ENCODE measurements around the gene PTGR2.
"Not testable (repeated sequence)": the region's sequence is repeated elsewhere in the genome, so short reads cannot be mapped to it uniquely, and the experiment has no call there.

The PTGR2 gene

GRCh38 chr14:73913256-73913655, 61.6 kb downstream of the PTGR2 start:
- H3K27ac ChIP-seq (replicated peaks), result no peak overlapping the region
- TF ChIP-seq, protein P1, sequence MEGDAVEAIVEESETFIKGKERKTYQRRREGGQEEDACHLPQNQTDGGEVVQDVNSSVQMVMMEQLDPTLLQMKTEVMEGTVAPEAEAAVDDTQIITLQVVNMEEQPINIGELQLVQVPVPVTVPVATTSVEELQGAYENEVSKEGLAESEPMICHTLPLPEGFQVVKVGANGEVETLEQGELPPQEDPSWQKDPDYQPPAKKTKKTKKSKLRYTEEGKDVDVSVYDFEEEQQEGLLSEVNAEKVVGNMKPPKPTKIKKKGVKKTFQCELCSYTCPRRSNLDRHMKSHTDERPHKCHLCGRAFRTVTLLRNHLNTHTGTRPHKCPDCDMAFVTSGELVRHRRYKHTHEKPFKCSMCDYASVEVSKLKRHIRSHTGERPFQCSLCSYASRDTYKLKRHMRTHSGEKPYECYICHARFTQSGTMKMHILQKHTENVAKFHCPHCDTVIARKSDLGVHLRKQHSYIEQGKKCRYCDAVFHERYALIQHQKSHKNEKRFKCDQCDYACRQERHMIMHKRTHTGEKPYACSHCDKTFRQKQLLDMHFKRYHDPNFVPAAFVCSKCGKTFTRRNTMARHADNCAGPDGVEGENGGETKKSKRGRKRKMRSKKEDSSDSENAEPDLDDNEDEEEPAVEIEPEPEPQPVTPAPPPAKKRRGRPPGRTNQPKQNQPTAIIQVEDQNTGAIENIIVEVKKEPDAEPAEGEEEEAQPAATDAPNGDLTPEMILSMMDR (IDR thresholded peaks at IDR 0.05; ENCODE audit: insufficient read depth, low read length), result no peak
- no peak for TF ChIP-seq GABPA (IDR thresholded peaks at IDR 0.05; ENCODE audit: low read depth)
- no peak for TF ChIP-seq POLR2AphosphoS5 (IDR thresholded peaks at IDR 0.05; ENCODE audit: low read depth)
- TF ChIP-seq, protein P2, sequence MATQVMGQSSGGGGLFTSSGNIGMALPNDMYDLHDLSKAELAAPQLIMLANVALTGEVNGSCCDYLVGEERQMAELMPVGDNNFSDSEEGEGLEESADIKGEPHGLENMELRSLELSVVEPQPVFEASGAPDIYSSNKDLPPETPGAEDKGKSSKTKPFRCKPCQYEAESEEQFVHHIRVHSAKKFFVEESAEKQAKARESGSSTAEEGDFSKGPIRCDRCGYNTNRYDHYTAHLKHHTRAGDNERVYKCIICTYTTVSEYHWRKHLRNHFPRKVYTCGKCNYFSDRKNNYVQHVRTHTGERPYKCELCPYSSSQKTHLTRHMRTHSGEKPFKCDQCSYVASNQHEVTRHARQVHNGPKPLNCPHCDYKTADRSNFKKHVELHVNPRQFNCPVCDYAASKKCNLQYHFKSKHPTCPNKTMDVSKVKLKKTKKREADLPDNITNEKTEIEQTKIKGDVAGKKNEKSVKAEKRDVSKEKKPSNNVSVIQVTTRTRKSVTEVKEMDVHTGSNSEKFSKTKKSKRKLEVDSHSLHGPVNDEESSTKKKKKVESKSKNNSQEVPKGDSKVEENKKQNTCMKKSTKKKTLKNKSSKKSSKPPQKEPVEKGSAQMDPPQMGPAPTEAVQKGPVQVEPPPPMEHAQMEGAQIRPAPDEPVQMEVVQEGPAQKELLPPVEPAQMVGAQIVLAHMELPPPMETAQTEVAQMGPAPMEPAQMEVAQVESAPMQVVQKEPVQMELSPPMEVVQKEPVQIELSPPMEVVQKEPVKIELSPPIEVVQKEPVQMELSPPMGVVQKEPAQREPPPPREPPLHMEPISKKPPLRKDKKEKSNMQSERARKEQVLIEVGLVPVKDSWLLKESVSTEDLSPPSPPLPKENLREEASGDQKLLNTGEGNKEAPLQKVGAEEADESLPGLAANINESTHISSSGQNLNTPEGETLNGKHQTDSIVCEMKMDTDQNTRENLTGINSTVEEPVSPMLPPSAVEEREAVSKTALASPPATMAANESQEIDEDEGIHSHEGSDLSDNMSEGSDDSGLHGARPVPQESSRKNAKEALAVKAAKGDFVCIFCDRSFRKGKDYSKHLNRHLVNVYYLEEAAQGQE (IDR thresholded peaks at IDR 0.05; ENCODE audit: insufficient replicate concordance, low read depth), result no peak
- no peak for TF ChIP-seq SPI1 (IDR thresholded peaks at IDR 0.05; ENCODE audit: borderline replicate concordance, low read depth)
- no peak overlapping the region for H3K4me3 ChIP-seq (replicated peaks; ENCODE audit: insufficient read depth, low read length)
- H3K27me3 ChIP-seq (ENCODE audit: insufficient read depth, poor library complexity, severe bottlenecking), result no peaks in the 10 kb centered on the region
- no peak for DNase-seq (ENCODE audit: low read depth in 1 of 2, low spot score in 1 of 2)

DNA sequence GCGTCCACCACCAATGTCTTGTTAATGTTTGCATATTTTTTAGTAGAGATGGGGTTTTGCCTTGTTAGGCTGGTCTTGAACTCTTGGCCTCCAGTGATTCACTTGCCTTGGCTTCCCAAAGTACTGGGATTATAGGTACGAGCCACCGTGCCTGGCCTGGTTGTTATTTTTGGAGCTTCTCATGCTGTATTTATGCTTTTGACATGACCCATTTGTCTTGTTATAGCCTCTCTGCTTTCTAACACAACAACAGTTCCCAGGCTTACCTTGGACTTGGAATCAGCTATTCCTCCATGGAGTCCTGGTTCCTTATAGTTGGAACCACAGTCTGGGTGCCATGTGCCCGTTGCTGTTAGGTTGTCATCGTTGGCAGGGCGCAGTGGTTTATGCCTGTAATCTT, 64.7 kb downstream of the PTGR2 start:
- TF ChIP-seq POLR2AphosphoS5 (IDR thresholded peaks at IDR 0.05; ENCODE audit: low read depth), result no peak
- TF ChIP-seq, protein P1 (IDR thresholded peaks at IDR 0.05; ENCODE audit: insufficient read depth, low read length), result no peak
- TF ChIP-seq, protein P2 (IDR thresholded peaks at IDR 0.05; ENCODE audit: insufficient replicate concordance, low read depth), result no peak
- no peak for TF ChIP-seq GABPA (IDR thresholded peaks at IDR 0.05; ENCODE audit: low read depth)
- DNase-seq (ENCODE audit: low read depth in 1 of 2, low spot score in 1 of 2), result no peak
- Histone ChIP-seq H3K27ac (replicated peaks) (no peak overlapping the region), H3K4me3 (replicated peaks; ENCODE audit: insufficient read depth, low read length) (no peak overlapping the region), H3K27me3 (ENCODE audit: insufficient read depth, poor library complexity, severe bottlenecking) (no peaks in the 10 kb centered on the region)

DNA sequence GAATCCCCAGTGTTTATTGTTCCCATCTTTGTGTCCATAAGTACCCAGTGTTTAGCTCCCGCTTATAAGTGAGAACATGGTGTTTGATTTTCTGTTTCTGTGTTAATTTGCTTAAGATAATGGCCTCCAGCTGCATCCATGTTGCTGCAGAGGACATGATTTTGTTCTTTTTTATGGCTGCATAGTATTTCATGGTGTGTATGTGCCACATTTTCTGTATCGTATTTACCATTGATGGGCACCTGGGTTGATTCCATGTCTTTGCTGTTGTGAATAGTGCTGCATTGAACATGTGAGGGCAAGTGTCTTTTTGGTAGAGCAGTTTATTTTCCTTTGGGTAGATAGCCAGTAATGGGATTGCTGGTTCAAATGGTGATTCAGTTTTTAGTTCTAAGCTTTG, 67.8 kb downstream of the PTGR2 start:
- not testable (repeated sequence) for H3K27me3 ChIP-seq (ENCODE audit: insufficient read depth, poor library complexity, severe bottlenecking); H3K27ac ChIP-seq (replicated peaks); DNase-seq (ENCODE audit: low read depth in 1 of 2, low spot score in 1 of 2); H3K4me3 ChIP-seq (replicated peaks; ENCODE audit: insufficient read depth, low read length)

GRCh38 chr14:73924337-73924736, 72.7 kb downstream of the PTGR2 start:
- TF ChIP-seq, protein P1 (IDR thresholded peaks at IDR 0.05; ENCODE audit: insufficient read depth, low read length), result no peak
- TF ChIP-seq GABPA (IDR thresholded peaks at IDR 0.05; ENCODE audit: low read depth) (no peak), SPI1 (IDR thresholded peaks at IDR 0.05; ENCODE audit: borderline replicate concordance, low read depth) (no peak), POLR2AphosphoS5 (IDR thresholded peaks at IDR 0.05; ENCODE audit: low read depth) (no peak)
- TF ChIP-seq, protein P2 (IDR thresholded peaks at IDR 0.05; ENCODE audit: insufficient replicate concordance, low read depth), result no peak
- Histone ChIP-seq H3K27ac (replicated peaks) (no peak overlapping the region), H3K4me3 (replicated peaks; ENCODE audit: insufficient read depth, low read length) (no peak overlapping the region), H3K27me3 (ENCODE audit: insufficient read depth, poor library complexity, severe bottlenecking) (no peaks in the 10 kb centered on the region)
- DNase-seq (ENCODE audit: low read depth in 1 of 2, low spot score in 1 of 2), result no peak
